ENCODE measurements around the gene GHITM.
"Not testable (repeated sequence)": the region's sequence is repeated elsewhere in the genome, so short reads cannot be mapped to it uniquely, and the experiment has no call there.

The GHITM gene

GRCh38 chr10:84176836-84177474 lies 37.6 kb downstream of the GHITM start:
- no peak for DNase-seq

- DNase-seq: no peak
Observed at GRCh38 chr10:84177541-84178141, 38.3 kb downstream of the GHITM start.

GRCh38 chr10:84178160-84178609 lies 38.9 kb downstream of the GHITM start:
- DNase-seq: no peak

- DNase-seq: no peak
Observed at GRCh38 chr10:84179059-84179710, 39.9 kb downstream of the GHITM start.

GRCh38 chr10:84180386-84180785 lies 41.1 kb downstream of the GHITM start:
- DNase-seq: not testable (repeated sequence)

GRCh38 chr10:84181631-84182030 lies 42.3 kb downstream of the GHITM start:
- no peak for DNase-seq

- no peak for DNase-seq
Observed at GRCh38 chr10:84184517-84184916, 45.2 kb downstream of the GHITM start.

GRCh38 chr10:84185526-84186175 lies 46.3 kb downstream of the GHITM start:
- no peak for DNase-seq

GRCh38 chr10:84188815-84189214 lies 49.5 kb downstream of the GHITM start:
- DNase-seq: no peak

- DNase-seq: no peak
Observed at GRCh38 chr10:84190621-84191020, 51.3 kb downstream of the GHITM start.

- no peak for DNase-seq
Observed at GRCh38 chr10:84191106-84191505, 51.8 kb downstream of the GHITM start.

GRCh38 chr10:84193327-84193726 lies 54.0 kb downstream of the GHITM start:
- no peak for DNase-seq

GRCh38 chr10:84193846-84194423 lies 54.6 kb downstream of the GHITM start:
- DNase-seq: peak; percentile 2

- DNase-seq: peak; percentile 6
Observed at GRCh38 chr10:84194424-84195043, 55.2 kb downstream of the GHITM start, which contains the start of gene CDHR1. CDHR1 (plus strand) TSS chr10:84194537; CDS start chr10:84194761, 224 bp downstream.

GRCh38 chr10:84195044-84195830 lies 55.9 kb downstream of the GHITM start:
- DNase-seq: no peak

GRCh38 chr10:84196083-84196482 lies 56.8 kb downstream of the GHITM start:
- DNase-seq: no peak

- no peak for DNase-seq
Observed at GRCh38 chr10:84196941-84197340, 57.6 kb downstream of the GHITM start.

- DNase-seq: no peak
Observed at GRCh38 chr10:84197643-84198042, 58.3 kb downstream of the GHITM start.

GRCh38 chr10:84198206-84198915 lies 59.1 kb downstream of the GHITM start:
- DNase-seq: no peak

- no peak for DNase-seq
Observed at GRCh38 chr10:84200537-84201243, 61.4 kb downstream of the GHITM start.

GRCh38 chr10:84201244-84201606 lies 61.9 kb downstream of the GHITM start:
- DNase-seq: no peak
